ENCODE measurements around the gene EFCC1.

Gene EFCC1

GRCh38 chr3:128999102-128999501 is 2.0 kb upstream of the EFCC1 start:
- TF ChIP-seq, protein P1, sequence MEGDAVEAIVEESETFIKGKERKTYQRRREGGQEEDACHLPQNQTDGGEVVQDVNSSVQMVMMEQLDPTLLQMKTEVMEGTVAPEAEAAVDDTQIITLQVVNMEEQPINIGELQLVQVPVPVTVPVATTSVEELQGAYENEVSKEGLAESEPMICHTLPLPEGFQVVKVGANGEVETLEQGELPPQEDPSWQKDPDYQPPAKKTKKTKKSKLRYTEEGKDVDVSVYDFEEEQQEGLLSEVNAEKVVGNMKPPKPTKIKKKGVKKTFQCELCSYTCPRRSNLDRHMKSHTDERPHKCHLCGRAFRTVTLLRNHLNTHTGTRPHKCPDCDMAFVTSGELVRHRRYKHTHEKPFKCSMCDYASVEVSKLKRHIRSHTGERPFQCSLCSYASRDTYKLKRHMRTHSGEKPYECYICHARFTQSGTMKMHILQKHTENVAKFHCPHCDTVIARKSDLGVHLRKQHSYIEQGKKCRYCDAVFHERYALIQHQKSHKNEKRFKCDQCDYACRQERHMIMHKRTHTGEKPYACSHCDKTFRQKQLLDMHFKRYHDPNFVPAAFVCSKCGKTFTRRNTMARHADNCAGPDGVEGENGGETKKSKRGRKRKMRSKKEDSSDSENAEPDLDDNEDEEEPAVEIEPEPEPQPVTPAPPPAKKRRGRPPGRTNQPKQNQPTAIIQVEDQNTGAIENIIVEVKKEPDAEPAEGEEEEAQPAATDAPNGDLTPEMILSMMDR (conservative IDR thresholded peaks at IDR 0.05; ENCODE audit: low read length): no peak
- no peak for DNase-seq (ENCODE audit: low read depth)
- no peak overlapping the region for H3K4me3 ChIP-seq (ENCODE audit: low read length)

- H3K4me3 ChIP-seq (ENCODE audit: low read length): no peak overlapping the region
- no peak for DNase-seq (ENCODE audit: low read depth)
These were observed 383 bp upstream of the EFCC1 start for GRCh38 chr3:129000742-129001100.

GRCh38 chr3:129001806-129002572 is 885 bp downstream of the EFCC1 start:
- no peak for DNase-seq (ENCODE audit: low read depth)
- TF ChIP-seq, protein P1 (conservative IDR thresholded peaks at IDR 0.05; ENCODE audit: low read length): no peak
- no peak overlapping the region for H3K4me3 ChIP-seq (ENCODE audit: low read length)

More at GRCh38 chr3:129000742-129001100, 383 bp upstream of the EFCC1 start:
- TF ChIP-seq, protein P1 (conservative IDR thresholded peaks at IDR 0.05; ENCODE audit: low read length): no peak

GRCh38 chr3:129002573-129003569 is 1.8 kb downstream of the EFCC1 start:
- no peak overlapping the region for H3K4me3 ChIP-seq (ENCODE audit: low read length)
- no peak for DNase-seq (ENCODE audit: low read depth)
- TF ChIP-seq, protein P1 (conservative IDR thresholded peaks at IDR 0.05; ENCODE audit: low read length): no peak

GRCh38 chr3:129003578-129004112 is 2.5 kb downstream of the EFCC1 start:
- DNase-seq (ENCODE audit: low read depth): no peak
- TF ChIP-seq, protein P1 (conservative IDR thresholded peaks at IDR 0.05; ENCODE audit: low read length): no peak
- no peak overlapping the region for H3K4me3 ChIP-seq (ENCODE audit: low read length)

GRCh38 chr3:129004639-129005295 is 3.7 kb downstream of the EFCC1 start:
- DNase-seq (ENCODE audit: low read depth): no peak

More at GRCh38 chr3:129004639-129005295, 3.7 kb downstream of the EFCC1 start:
- TF ChIP-seq, protein P1 (conservative IDR thresholded peaks at IDR 0.05; ENCODE audit: low read length): no peak
- H3K4me3 ChIP-seq (ENCODE audit: low read length): no peak overlapping the region
